ENCODE data around the gene SMYD3.
A peak's percentile ranks its signal among the peaks of the same experiment; 100 is the strongest.

The SMYD3 gene

GRCh38 chr1:246122071-246122470 is 385.0 kb downstream of the SMYD3 start:
- no peak overlapping the region for H2AFZ ChIP-seq (ENCODE audit: low read depth, low read length)
- no peak overlapping the region for H2BK120ac ChIP-seq (ENCODE audit: low read depth, low read length)
- H3K23ac ChIP-seq (ENCODE audit: low read length in 2 of 2): no peak overlapping the region
- H3K27me3 ChIP-seq (ENCODE audit: control insufficient read depth in 1 of 2, insufficient read depth in 1 of 2, low read length in 2 of 2): no peaks in the 10 kb centered on the region
- H3K9ac ChIP-seq (ENCODE audit: low read length): no peak overlapping the region
- no peak overlapping the region for H2BK12ac ChIP-seq (ENCODE audit: low read length in 2 of 2)
- H3K27ac ChIP-seq (ENCODE audit: low read length, poor library complexity, severe bottlenecking): no peak overlapping the region
- WGBS: 97% methylated on average over 3 of the region's 3 CpGs
- no peak overlapping the region for H4K8ac ChIP-seq (ENCODE audit: low read length)
- no peak overlapping the region for H3K18ac ChIP-seq (ENCODE audit: low read depth in 1 of 2, low read length in 2 of 2)
- no peak overlapping the region for H3K4me2 ChIP-seq (ENCODE audit: low read length, poor library complexity, severe bottlenecking)
- DNase-seq: no peak
- H3K4me1 ChIP-seq (ENCODE audit: control insufficient read depth, insufficient read depth, low read depth, low read length): peaks cover 1% of the 10 kb centered on the region
- peaks cover 4% of the 10 kb centered on the region for H3K79me1 ChIP-seq (replicated peaks; ENCODE audit: low read length, poor library complexity, severe bottlenecking)
- H3K4ac ChIP-seq (ENCODE audit: low read depth in 1 of 2, low read length in 2 of 2): no peak overlapping the region
- no peak overlapping the region for H2AK5ac ChIP-seq (ENCODE audit: low read length, severe bottlenecking)
- H4K91ac ChIP-seq (ENCODE audit: low read length): no peak overlapping the region
- no peak overlapping the region for H2BK15ac ChIP-seq (ENCODE audit: low read depth, poor library complexity, severe bottlenecking)
- peaks cover 0 to 4% of the 10 kb centered on the region in 2 experiments for H3K36me3 ChIP-seq (ENCODE audit: control insufficient read depth in 1 of 2, insufficient read depth in 2 of 2, low read depth in 1 of 2, low read length in 2 of 2)
- no peak overlapping the region for H2BK5ac ChIP-seq (ENCODE audit: low read depth, low read length, poor library complexity, severe bottlenecking)
- no peak overlapping the region for H3K14ac ChIP-seq (ENCODE audit: low read length in 2 of 2)
- H3K4me3 ChIP-seq (ENCODE audit: insufficient read depth in 1 of 2, low read depth in 1 of 2, low read length in 2 of 2): no peak overlapping the region
- H3K9me3 ChIP-seq (ENCODE audit: control insufficient read depth, low read length): no peaks in the 10 kb centered on the region

GRCh38 chr1:246121533-246121932 is 385.5 kb downstream of the SMYD3 start:
- 97% methylated on average over 3 of the region's 4 CpGs for WGBS
- Histone ChIP-seq H4K91ac (ENCODE audit: low read length) (no peak overlapping the region), H3K27me3 (ENCODE audit: control insufficient read depth in 1 of 2, insufficient read depth in 1 of 2, low read length in 2 of 2) (no peaks in the 10 kb centered on the region), H3K23ac (ENCODE audit: low read length in 2 of 2) (no peak overlapping the region), H2BK12ac (ENCODE audit: low read length in 2 of 2) (no peak overlapping the region), H2AK5ac (ENCODE audit: low read length, severe bottlenecking) (no peak overlapping the region), H4K8ac (ENCODE audit: low read length) (no peak overlapping the region), H3K4me2 (ENCODE audit: low read length, poor library complexity, severe bottlenecking) (no peak overlapping the region), H3K4me1 (ENCODE audit: control insufficient read depth, insufficient read depth, low read depth, low read length) (peaks cover 1% of the 10 kb centered on the region), H3K14ac (ENCODE audit: low read length in 2 of 2) (no peak overlapping the region), H3K9me3 (ENCODE audit: control insufficient read depth, low read length) (no peaks in the 10 kb centered on the region), H3K9ac (ENCODE audit: low read length) (no peak overlapping the region), H2BK120ac (ENCODE audit: low read depth, low read length) (no peak overlapping the region), H2BK5ac (ENCODE audit: low read depth, low read length, poor library complexity, severe bottlenecking) (no peak overlapping the region), H3K18ac (ENCODE audit: low read depth in 1 of 2, low read length in 2 of 2) (no peak overlapping the region), H3K4ac (ENCODE audit: low read depth in 1 of 2, low read length in 2 of 2) (no peak overlapping the region), H3K36me3 (ENCODE audit: control insufficient read depth in 1 of 2, insufficient read depth in 2 of 2, low read depth in 1 of 2, low read length in 2 of 2) (peaks cover 0 to 3% of the 10 kb centered on the region in 2 experiments), H2AFZ (ENCODE audit: low read depth, low read length) (no peak overlapping the region), H2BK15ac (ENCODE audit: low read depth, poor library complexity, severe bottlenecking) (no peak overlapping the region), H3K79me1 (replicated peaks; ENCODE audit: low read length, poor library complexity, severe bottlenecking) (peaks cover 4% of the 10 kb centered on the region), H3K27ac (ENCODE audit: low read length, poor library complexity, severe bottlenecking) (no peak overlapping the region), H3K4me3 (ENCODE audit: insufficient read depth in 1 of 2, low read depth in 1 of 2, low read length in 2 of 2) (no peak overlapping the region)
- no peak for DNase-seq

- Histone ChIP-seq H3K4me3 (ENCODE audit: insufficient read depth in 1 of 2, low read depth in 1 of 2, low read length in 2 of 2) (no peak overlapping the region), H3K4ac (ENCODE audit: low read depth in 1 of 2, low read length in 2 of 2) (no peak overlapping the region), H3K36me3 (ENCODE audit: control insufficient read depth in 1 of 2, insufficient read depth in 2 of 2, low read depth in 1 of 2, low read length in 2 of 2) (no peaks in the 10 kb centered on the region), H2BK15ac (ENCODE audit: low read depth, poor library complexity, severe bottlenecking) (no peak overlapping the region), H3K9ac (ENCODE audit: low read length) (no peak overlapping the region), H3K27me3 (ENCODE audit: control insufficient read depth in 1 of 2, insufficient read depth in 1 of 2, low read length in 2 of 2) (no peaks in the 10 kb centered on the region), H3K14ac (ENCODE audit: low read length in 2 of 2) (no peak overlapping the region), H3K27ac (ENCODE audit: low read length, poor library complexity, severe bottlenecking) (no peak overlapping the region), H2BK120ac (ENCODE audit: low read depth, low read length) (no peak overlapping the region), H3K18ac (ENCODE audit: low read depth in 1 of 2, low read length in 2 of 2) (no peak overlapping the region), H3K9me3 (ENCODE audit: control insufficient read depth, low read length) (no peaks in the 10 kb centered on the region), H4K8ac (ENCODE audit: low read length) (peak overlapping the region; percentile 38), H3K4me1 (ENCODE audit: control insufficient read depth, insufficient read depth, low read depth, low read length) (peaks cover 1% of the 10 kb centered on the region), H2BK12ac (ENCODE audit: low read length in 2 of 2) (no peak overlapping the region), H2AK5ac (ENCODE audit: low read length, severe bottlenecking) (no peak overlapping the region), H3K23ac (ENCODE audit: low read length in 2 of 2) (no peak overlapping the region), H3K79me1 (replicated peaks; ENCODE audit: low read length, poor library complexity, severe bottlenecking) (peaks cover 1% of the 10 kb centered on the region), H2BK5ac (ENCODE audit: low read depth, low read length, poor library complexity, severe bottlenecking) (no peak overlapping the region), H3K4me2 (ENCODE audit: low read length, poor library complexity, severe bottlenecking) (no peak overlapping the region), H4K91ac (ENCODE audit: low read length) (no peak overlapping the region), H2AFZ (ENCODE audit: low read depth, low read length) (no peak overlapping the region)
- WGBS: 46% methylated on average over 5 of the region's 10 CpGs
- peak; percentile 67 for DNase-seq
These were observed 389.9 kb downstream of the SMYD3 start for GRCh38 chr1:246117066-246117791.

- Histone ChIP-seq H3K14ac (ENCODE audit: low read length in 2 of 2) (no peak overlapping the region), H3K27me3 (ENCODE audit: control insufficient read depth in 1 of 2, insufficient read depth in 1 of 2, low read length in 2 of 2) (no peaks in the 10 kb centered on the region), H2BK15ac (ENCODE audit: low read depth, poor library complexity, severe bottlenecking) (no peak overlapping the region), H3K79me1 (replicated peaks; ENCODE audit: low read length, poor library complexity, severe bottlenecking) (peaks cover 1% of the 10 kb centered on the region), H3K4ac (ENCODE audit: low read depth in 1 of 2, low read length in 2 of 2) (peak overlapping the region in 1 of 2 experiments; percentile 20), H4K91ac (ENCODE audit: low read length) (peak overlapping the region; percentile 46), H3K4me2 (ENCODE audit: low read length, poor library complexity, severe bottlenecking) (no peak overlapping the region), H2BK12ac (ENCODE audit: low read length in 2 of 2) (peak overlapping the region in 1 of 2 experiments; percentile 34), H3K18ac (ENCODE audit: low read depth in 1 of 2, low read length in 2 of 2) (peak overlapping the region; percentile 22 to 77), H3K4me1 (ENCODE audit: control insufficient read depth, insufficient read depth, low read depth, low read length) (peaks cover 4% of the 10 kb centered on the region), H2AFZ (ENCODE audit: low read depth, low read length) (no peak overlapping the region), H3K9me3 (ENCODE audit: control insufficient read depth, low read length) (no peaks in the 10 kb centered on the region), H3K27ac (ENCODE audit: low read length, poor library complexity, severe bottlenecking) (no peak overlapping the region), H4K8ac (ENCODE audit: low read length) (peak overlapping the region; percentile 49), H2AK5ac (ENCODE audit: low read length, severe bottlenecking) (no peak overlapping the region), H3K9ac (ENCODE audit: low read length) (no peak overlapping the region), H3K36me3 (ENCODE audit: control insufficient read depth in 1 of 2, insufficient read depth in 2 of 2, low read depth in 1 of 2, low read length in 2 of 2) (no peaks in the 10 kb centered on the region), H3K23ac (ENCODE audit: low read length in 2 of 2) (no peak overlapping the region), H2BK120ac (ENCODE audit: low read depth, low read length) (no peak overlapping the region), H3K4me3 (ENCODE audit: insufficient read depth in 1 of 2, low read depth in 1 of 2, low read length in 2 of 2) (no peak overlapping the region), H2BK5ac (ENCODE audit: low read depth, low read length, poor library complexity, severe bottlenecking) (no peak overlapping the region)
- 85% methylated on average over 9 of the region's 9 CpGs for WGBS
- no peak for DNase-seq
These were observed 392.7 kb downstream of the SMYD3 start for GRCh38 chr1:246114369-246114768.
